Neural progenitor cell (in vitro differentiated cells): ENCODE results near the gene USH1G.

ENCODE experiments used
- EZH2phosphoT487 ChIP-seq: fragments of 200-600 bp; sonication (generic); IDR thresholded peaks from 2 replicates; pipeline ENCODE4 v1.6.1; 2017; ENCODE audit warnings: antibody characterized with exemption
- TF ChIP-seq, protein P1 (sequence below): fragments of 200-600 bp; sonication (generic); IDR thresholded peaks from 2 replicates; pipeline ENCODE4 v1.5.1; 2017; ENCODE audit warnings: antibody characterized with exemption, mild to moderate bottlenecking

DNA sequence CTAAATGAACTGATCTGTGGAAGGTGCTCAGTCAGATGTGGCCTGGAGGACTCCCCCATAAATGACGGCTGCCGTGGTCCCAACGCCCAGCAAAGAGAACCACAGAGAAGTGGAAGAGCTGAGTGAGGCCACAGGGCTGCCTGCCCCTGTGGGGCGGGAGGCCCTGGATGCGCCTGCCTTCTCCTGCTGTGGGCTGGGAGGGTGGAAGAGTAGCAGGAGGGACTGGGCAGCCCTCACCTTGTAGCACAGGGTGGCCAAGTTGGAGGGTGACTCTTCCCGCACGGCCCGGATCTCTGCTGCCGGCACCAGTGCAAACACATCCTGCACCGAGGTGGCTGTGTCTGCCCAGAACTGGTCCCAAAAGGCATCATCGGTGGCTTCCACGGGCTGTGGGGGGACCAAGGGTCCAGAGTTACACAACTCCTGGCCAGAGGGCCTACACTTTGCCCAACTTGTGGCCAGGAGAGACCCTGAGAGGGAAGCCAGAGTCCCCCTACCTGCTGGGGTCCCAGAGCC, 41.2 kb upstream of the USH1G start:
- TF ChIP-seq, protein P1, sequence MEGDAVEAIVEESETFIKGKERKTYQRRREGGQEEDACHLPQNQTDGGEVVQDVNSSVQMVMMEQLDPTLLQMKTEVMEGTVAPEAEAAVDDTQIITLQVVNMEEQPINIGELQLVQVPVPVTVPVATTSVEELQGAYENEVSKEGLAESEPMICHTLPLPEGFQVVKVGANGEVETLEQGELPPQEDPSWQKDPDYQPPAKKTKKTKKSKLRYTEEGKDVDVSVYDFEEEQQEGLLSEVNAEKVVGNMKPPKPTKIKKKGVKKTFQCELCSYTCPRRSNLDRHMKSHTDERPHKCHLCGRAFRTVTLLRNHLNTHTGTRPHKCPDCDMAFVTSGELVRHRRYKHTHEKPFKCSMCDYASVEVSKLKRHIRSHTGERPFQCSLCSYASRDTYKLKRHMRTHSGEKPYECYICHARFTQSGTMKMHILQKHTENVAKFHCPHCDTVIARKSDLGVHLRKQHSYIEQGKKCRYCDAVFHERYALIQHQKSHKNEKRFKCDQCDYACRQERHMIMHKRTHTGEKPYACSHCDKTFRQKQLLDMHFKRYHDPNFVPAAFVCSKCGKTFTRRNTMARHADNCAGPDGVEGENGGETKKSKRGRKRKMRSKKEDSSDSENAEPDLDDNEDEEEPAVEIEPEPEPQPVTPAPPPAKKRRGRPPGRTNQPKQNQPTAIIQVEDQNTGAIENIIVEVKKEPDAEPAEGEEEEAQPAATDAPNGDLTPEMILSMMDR: no peak
- no peak for TF ChIP-seq EZH2phosphoT487
